ENCODE data around the gene TMEM97. TPM values are rescaled to one million over a fixed set of nuclear protein-coding genes. Genes with fewer than 3 reads are reported as not detected.
"Not testable (repeated sequence)": the region's sequence is repeated elsewhere in the genome, so short reads cannot be mapped to it uniquely, and the experiment has no call there.

Gene TMEM97
- 10 to 100 TPM; 24.4 to 34.8 TPM for total RNA-seq

DNA sequence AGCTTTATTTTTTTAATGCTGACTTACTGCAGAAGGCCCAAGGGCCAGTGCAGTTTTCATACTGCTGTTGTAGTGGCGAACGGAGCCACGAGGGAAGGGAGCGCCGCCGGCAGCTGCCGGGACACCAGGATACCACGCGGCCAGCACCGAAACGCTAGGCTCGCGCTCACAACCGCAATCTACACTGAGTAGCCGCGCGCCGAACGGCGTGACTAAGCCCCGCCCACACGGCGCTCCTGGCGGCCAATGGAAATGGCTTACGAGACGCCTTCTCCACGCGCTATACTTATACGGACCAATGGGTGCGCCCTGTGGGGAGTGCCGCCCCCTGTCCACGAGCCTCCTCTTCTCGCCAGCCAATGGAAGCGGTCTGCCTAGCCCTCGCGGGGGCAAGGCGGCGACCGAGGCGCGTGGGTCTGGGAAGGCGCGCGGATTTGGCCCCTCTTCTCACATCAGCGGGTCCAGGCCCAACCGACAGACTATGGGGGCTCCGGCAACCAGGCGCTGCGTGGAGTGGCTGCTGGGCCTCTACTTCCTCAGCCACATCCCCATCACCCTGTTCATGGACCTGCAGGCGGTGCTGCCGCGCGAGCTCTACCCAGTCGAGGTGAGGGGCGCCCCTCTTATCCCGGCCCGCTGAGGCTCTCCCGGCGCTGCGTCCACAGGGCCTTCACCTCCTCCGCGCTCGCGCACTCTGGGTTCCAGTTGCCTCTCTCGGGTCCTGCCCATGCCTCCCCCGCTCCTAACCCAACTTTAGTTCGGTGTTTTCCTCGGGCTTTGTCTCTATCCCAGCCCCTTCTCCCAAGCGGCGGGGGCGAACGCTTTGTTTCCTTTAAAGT lies at the start of gene TMEM97:
Gene TMEM97, plus strand, starts transcription at position 442 of the 839 bp plus-strand sequence. Its CDS starts 40 bp downstream, at position 482.
- POLR2A ChIA-PET, result no interaction called here
- CTCF ChIA-PET, result interaction anchor here (0.6 to 1.9 kb wide), 4 partner anchors 13 to 1807 kb away, joined by 3 to 4 read pairs (median 4); no protein-coding TSS in a partner anchor
- Mint-ChIP-seq H3K9me3 (no peaks in the 10 kb centered on the region), H3K27me3 (no peaks in the 10 kb centered on the region), H3K4me3 (peak within 1 kb of the TSS; percentile 86), H3K27ac (peak within 1 kb of the TSS; percentile 85), H3K36me3 (ENCODE audit: low read depth) (peaks cover 3% of the 10 kb centered on the region), H3K4me1 (peaks cover 38% of the 10 kb centered on the region)
- peak; percentile 97 for DNase-seq

DNA sequence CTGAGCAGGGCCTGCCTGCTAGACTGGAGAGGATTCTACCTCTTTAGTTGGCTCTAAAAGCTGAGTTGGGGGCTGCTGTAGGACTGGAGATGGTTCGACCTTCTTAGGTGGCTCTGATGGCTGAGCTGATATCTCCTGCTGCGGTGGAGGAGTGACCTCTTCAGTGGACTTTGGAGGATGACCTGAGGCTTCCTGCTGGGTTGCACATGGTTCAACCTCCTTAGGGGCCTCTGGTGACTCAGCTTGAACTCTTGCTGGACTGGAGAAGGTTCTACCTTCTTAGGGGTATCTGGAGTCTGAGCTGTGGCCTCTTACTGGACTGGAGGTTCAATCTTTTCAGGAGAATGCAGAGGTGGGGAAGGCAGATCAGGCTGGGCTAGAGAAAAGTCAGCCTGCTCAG lies 48.9 kb upstream of the TMEM97 start:
- POLR2A ChIA-PET, result no interaction called here
- H3K9me3 Mint-ChIP-seq, result peaks cover 25% of the 10 kb centered on the region
- H3K27ac Mint-ChIP-seq, result no peak overlapping the region
- CTCF ChIA-PET, result interaction anchor here (0.7 to 2.5 kb wide), 3 partner anchors 19 to 87 kb away, joined by 3 to 6 read pairs (median 4); partner anchors contain the start of gene POLDIP2
- H3K4me3 Mint-ChIP-seq, result no peak overlapping the region
- H3K27me3 Mint-ChIP-seq, result peaks cover 48% of the 10 kb centered on the region
- no peak for DNase-seq
- peaks cover 1% of the 10 kb centered on the region for H3K4me1 Mint-ChIP-seq
- H3K36me3 Mint-ChIP-seq (ENCODE audit: low read depth), result peaks cover 8% of the 10 kb centered on the region

DNA sequence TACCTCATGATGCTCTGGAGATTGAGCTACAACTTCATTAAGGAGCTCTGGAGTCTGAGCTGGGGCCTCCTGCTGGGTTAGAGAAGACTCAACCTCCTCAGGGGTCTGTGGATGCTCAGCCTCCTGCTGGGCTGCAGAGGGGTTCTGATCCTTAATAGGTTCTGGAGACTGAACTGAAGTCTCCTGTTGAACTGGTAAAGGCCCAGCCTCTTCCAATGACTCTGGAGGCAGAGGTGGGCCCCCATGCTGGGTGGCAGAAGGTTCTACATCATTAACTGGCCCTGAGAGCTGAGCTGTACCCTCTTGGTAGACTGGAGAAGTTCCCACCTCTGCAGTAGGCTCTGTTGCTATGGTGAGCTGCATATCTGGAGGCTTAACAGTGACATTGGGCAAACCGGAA lies 48.1 kb upstream of the TMEM97 start:
- no peak overlapping the region for H3K27ac Mint-ChIP-seq
- H3K4me3 Mint-ChIP-seq, result no peak overlapping the region
- peaks cover 21% of the 10 kb centered on the region for H3K9me3 Mint-ChIP-seq
- CTCF ChIA-PET, result interaction anchor here (1.3 to 2.4 kb wide), 3 partner anchors 15 to 19 kb away, joined by 4 to 7 read pairs (median 5); no protein-coding TSS in a partner anchor
- no peak for DNase-seq
- peaks cover 55% of the 10 kb centered on the region for H3K27me3 Mint-ChIP-seq
- H3K4me1 Mint-ChIP-seq, result peaks cover 1% of the 10 kb centered on the region
- peaks cover 8% of the 10 kb centered on the region for H3K36me3 Mint-ChIP-seq (ENCODE audit: low read depth)
- POLR2A ChIA-PET, result no interaction called here

DNA sequence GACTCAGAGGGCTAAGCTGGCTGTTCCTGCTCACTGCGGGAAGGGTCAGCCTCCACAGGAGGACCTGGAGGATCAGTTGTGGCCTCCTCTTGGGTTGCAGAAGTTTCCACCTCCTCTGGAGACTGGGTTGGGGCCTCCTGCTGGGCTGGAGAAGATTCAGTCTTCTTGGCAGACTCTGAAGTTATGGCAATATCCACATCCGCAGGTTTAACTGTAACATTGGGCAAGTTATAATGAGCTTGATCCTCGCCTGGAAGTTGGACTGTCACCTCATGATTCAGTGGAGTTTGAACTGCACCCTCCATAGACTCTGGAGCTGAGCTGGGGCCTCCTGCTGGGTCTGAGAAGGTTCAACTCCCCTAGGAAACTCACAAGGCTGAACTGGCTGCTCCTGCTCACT lies 47.6 kb upstream of the TMEM97 start:
- peaks cover 6% of the 10 kb centered on the region for H3K36me3 Mint-ChIP-seq (ENCODE audit: low read depth)
- no peak overlapping the region for H3K4me3 Mint-ChIP-seq
- H3K4me1 Mint-ChIP-seq, result peaks cover 1% of the 10 kb centered on the region
- CTCF ChIA-PET, result interaction anchor here (0.6 to 2.4 kb wide), 3 partner anchors 15 to 391 kb away, joined by 3 to 7 read pairs (median 5); no protein-coding TSS in a partner anchor
- H3K9me3 Mint-ChIP-seq, result peaks cover 17% of the 10 kb centered on the region
- no peak for DNase-seq
- POLR2A ChIA-PET, result no interaction called here
- H3K27me3 Mint-ChIP-seq, result peaks cover 60% of the 10 kb centered on the region
- H3K27ac Mint-ChIP-seq, result no peak overlapping the region

DNA sequence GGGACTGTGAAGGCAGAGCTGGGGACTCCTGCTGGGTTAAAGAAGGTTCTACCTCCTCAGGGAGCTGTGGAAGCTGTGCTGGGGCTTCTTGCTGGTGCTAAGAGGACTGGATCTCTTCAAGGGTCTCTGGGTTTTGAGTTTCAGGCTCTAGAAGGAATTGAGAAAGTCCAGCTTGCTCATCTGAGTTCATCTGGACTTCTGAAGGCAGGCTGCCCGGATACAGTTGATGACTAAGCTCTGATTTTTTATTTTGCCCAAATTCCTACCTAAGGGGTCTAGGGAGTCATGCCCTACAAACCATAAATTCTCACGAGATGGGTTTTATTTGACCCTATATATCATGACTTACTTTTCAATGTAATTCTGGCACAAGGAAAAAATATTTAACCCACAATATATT lies 46.8 kb upstream of the TMEM97 start:
- Mint-ChIP-seq H3K4me3 (no peak overlapping the region), H3K27me3 (peaks cover 62% of the 10 kb centered on the region), H3K36me3 (ENCODE audit: low read depth) (peaks cover 5% of the 10 kb centered on the region), H3K9me3 (peaks cover 11% of the 10 kb centered on the region), H3K27ac (no peak overlapping the region), H3K4me1 (peaks cover 1% of the 10 kb centered on the region)
- ChIA-PET POLR2A (no interaction called here), CTCF (interaction anchor here (0.6 to 2.4 kb wide), 3 partner anchors 16 to 217 kb away, joined by 3 to 7 read pairs (median 5); no protein-coding TSS in a partner anchor)
- no peak for DNase-seq

DNA sequence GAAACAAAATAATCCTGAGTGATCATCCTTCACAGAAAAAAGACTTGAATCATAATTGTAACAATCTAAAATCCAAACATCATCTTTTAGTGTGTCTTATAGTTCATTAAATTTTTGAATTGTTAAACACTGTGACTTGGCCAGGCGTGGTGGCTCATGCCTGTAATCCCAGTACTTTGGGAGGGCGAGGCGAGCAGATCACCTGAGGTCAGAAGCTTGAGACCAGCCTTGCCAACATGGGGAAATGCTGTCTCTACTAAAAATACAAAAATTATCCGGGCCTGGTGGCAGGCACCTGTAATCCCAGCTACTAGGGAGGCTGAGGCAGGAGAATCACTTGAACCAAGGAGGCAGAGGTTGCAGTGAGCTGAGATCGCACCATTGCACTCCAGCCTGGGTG lies 45.7 kb upstream of the TMEM97 start:
- DNase-seq; H3K27ac Mint-ChIP-seq; H3K4me3 Mint-ChIP-seq; POLR2A ChIA-PET; H3K4me1 Mint-ChIP-seq; H3K9me3 Mint-ChIP-seq; H3K36me3 Mint-ChIP-seq (ENCODE audit: low read depth): not testable (repeated sequence)
- H3K27me3 Mint-ChIP-seq, result peaks cover 70% of the 10 kb centered on the region
- CTCF ChIA-PET, result interaction anchor here (2.4 kb wide), 1 partner anchor 17 kb away, joined by 5 read pairs; no protein-coding TSS in a partner anchor

DNA sequence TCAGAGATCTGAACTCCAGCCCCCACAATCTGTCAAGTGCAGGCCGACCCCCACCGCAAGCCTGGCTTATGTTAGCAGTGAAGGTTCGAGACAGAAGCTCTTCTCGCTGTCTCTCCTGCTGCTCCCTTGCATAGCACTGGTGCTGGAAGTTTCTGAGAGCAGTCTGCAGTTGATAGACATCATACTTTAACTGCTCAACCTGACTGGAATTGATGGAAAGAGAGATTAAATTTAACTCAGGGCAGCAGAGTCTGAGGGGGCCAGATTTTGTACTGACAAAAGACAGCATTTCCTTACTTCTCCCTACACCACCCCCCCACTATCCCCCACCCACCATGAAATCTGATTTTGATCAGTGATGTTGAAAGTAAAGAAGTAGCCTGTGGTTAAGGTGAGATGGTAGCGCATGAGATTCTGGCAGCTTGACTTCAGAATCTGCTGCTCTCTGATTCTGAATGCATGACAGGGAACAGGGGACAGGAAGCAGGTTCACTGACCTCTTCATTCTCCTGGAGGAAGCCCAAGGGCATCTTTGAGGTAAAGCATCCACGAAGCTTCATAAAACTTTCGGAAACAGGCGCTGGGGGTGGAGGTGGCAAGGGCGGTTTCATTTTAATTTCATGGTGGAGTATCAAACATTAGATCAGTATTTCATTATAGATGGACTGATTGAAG lies 44.3 kb upstream of the TMEM97 start:
- H3K4me1 Mint-ChIP-seq, result peaks cover 13% of the 10 kb centered on the region
- ChIA-PET POLR2A (no interaction called here), CTCF (no interaction called here)
- no peak for DNase-seq
- no peaks in the 10 kb centered on the region for H3K36me3 Mint-ChIP-seq (ENCODE audit: low read depth)
- H3K27ac Mint-ChIP-seq, result no peak overlapping the region
- no peak overlapping the region for H3K4me3 Mint-ChIP-seq
- H3K9me3 Mint-ChIP-seq, result no peaks in the 10 kb centered on the region
- H3K27me3 Mint-ChIP-seq, result peaks cover 76% of the 10 kb centered on the region

DNA sequence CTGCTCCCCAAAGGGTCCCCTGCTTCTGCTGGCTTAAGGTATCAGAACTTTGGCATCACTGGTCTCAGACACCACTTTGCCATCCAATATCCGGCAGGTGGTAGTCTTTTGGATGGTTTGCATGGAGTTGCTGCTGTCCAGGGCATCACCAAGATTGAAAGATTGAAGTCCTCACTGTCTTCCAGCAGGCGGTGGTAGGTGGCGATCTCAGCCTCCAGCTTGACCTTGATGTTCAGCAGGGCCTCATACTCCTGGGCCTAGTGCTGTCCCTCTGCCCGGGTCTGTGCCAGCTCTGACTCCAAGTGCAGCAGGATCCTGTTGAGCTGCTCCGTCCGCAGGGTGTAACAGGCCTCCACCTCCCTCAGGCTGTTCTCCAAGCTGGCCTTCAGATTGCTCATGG lies 43.0 kb upstream of the TMEM97 start:
- peak overlapping the region; percentile 9 for H3K27ac Mint-ChIP-seq
- H3K9me3 Mint-ChIP-seq, result no peaks in the 10 kb centered on the region
- DNase-seq, result no peak
- POLR2A ChIA-PET, result interaction anchor here (0.5 kb wide), 1 partner anchor 14 kb away, joined by 3 read pairs; no protein-coding TSS in a partner anchor
- H3K27me3 Mint-ChIP-seq, result peaks cover 81% of the 10 kb centered on the region
- no peaks in the 10 kb centered on the region for H3K36me3 Mint-ChIP-seq (ENCODE audit: low read depth)
- no peak overlapping the region for H3K4me3 Mint-ChIP-seq
- peaks cover 13% of the 10 kb centered on the region for H3K4me1 Mint-ChIP-seq
- CTCF ChIA-PET, result interaction anchor here (1.1 to 1.8 kb wide), 2 partner anchors 10 to 471 kb away, joined by 3 to 6 read pairs; no protein-coding TSS in a partner anchor

DNA sequence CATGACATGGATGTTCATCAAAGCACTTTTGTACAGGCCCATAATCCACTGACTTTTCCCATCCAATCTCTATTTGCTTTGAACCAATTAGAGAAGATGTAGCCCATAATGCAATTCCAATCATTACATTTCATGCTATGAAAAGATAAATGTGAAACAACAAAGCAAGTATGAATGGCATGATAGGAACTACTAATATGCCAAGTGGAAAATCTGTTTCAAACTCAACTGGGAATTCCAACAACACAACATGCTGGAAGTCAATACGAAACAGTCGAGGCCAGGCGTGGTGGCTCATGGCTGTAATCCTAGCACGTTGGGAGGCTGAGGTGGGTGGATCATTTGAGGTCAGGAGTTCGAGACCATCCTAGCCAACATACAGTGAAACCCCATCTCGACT lies 39.6 kb upstream of the TMEM97 start:
- ChIA-PET CTCF (interaction anchor here (0.7 kb wide), 1 partner anchor 28 kb away, joined by 3 read pairs; no protein-coding TSS in a partner anchor), POLR2A (no interaction called here)
- no peak for DNase-seq
- Mint-ChIP-seq H3K4me1 (peaks cover 13% of the 10 kb centered on the region), H3K27ac (no peak overlapping the region), H3K36me3 (ENCODE audit: low read depth) (no peaks in the 10 kb centered on the region), H3K27me3 (peaks cover 67% of the 10 kb centered on the region), H3K4me3 (no peak overlapping the region), H3K9me3 (no peaks in the 10 kb centered on the region)

DNA sequence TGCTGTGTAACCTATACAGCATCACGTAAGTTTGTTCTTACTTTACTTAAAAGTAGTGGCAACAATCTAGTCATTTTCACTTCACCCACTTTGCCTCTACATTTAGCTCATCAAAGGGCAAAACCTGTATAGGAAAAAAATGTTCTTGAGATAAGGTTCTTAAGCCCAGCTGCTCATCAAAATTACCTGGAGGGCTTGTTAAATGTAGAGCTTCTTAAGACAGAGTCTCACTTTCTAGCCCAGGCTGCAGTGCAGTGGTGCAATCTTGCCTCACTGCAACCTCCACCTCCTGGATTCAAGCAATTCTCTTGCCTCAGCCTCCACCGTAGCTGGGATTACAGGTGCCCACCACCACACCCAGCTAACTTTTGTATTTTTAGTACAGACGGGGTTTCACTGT lies 38.2 kb upstream of the TMEM97 start:
- H3K4me3 Mint-ChIP-seq, result no peak overlapping the region
- H3K36me3 Mint-ChIP-seq (ENCODE audit: low read depth), result no peaks in the 10 kb centered on the region
- CTCF ChIA-PET, result interaction anchor here (1.1 to 1.5 kb wide), 2 partner anchors 29 to 51 kb away, joined by 3 to 5 read pairs; no protein-coding TSS in a partner anchor
- no peaks in the 10 kb centered on the region for H3K9me3 Mint-ChIP-seq
- DNase-seq, result no peak
- H3K27ac Mint-ChIP-seq, result no peak overlapping the region
- H3K4me1 Mint-ChIP-seq, result peaks cover 11% of the 10 kb centered on the region
- POLR2A ChIA-PET, result no interaction called here
- H3K27me3 Mint-ChIP-seq, result peaks cover 55% of the 10 kb centered on the region

DNA sequence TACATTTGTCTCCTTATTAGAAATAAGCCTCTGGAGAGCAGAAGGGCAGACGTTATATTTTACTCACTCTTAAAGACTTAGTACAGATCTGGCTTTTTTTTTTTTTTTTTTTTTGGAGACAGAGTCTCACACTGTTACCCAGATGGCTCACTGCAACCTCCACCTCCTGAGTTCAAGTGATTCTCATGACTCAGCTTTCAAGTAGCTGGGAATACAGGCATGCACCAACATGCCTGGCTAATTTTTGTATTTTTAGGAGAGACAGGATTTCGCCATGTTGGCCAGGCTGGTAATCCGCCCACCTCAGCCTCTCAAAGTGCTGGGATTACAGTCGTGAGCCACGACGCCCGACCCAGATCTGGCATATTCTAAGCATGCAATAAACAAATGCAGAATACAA lies 36.4 kb upstream of the TMEM97 start:
- POLR2A ChIA-PET, result no interaction called here
- Mint-ChIP-seq H3K27me3 (peaks cover 46% of the 10 kb centered on the region), H3K9me3 (no peaks in the 10 kb centered on the region), H3K27ac (no peak overlapping the region), H3K4me3 (no peak overlapping the region), H3K36me3 (ENCODE audit: low read depth) (no peaks in the 10 kb centered on the region), H3K4me1 (peaks cover 11% of the 10 kb centered on the region)
- DNase-seq, result no peak
- CTCF ChIA-PET, result no interaction called here

DNA sequence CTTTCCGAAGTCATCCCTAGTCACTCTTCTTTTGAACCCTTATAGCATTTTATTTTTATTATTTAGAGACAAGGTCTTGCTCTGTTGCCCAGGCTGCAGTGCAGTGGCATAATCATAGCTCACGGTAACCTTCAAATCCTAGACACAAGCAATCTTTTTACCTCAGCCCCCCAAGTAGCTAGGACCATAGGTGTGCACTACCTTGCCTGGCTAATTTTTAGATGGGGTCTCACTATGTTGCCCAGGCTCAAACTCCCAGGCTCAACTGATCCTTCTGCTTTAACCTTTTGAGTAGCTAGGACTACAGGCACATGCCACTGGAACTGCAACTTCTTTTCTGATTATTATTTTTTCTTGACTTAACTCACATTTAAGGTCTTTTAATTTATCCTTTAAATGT lies 33.0 kb upstream of the TMEM97 start:
- no peak for DNase-seq
- H3K36me3 Mint-ChIP-seq (ENCODE audit: low read depth), result no peaks in the 10 kb centered on the region
- CTCF ChIA-PET, result no interaction called here

DNA sequence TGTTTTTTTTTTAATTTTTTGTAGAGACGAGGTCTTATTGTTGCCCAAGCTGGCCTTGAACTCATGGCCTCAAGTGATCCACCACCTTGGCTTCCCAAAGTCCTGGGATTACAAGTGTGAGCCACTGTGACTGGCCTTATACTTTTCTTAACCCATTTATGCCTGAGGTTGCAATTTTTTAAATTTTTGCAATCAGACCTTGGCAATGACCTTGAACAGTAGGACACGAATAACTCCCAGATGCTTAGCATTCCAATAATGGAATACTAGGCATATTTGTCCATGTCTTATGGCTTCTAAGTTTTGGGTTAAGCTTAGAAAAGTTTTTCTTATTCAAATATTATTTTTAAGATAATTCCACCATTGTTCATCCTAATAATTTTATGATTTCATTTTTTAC lies 28.3 kb upstream of the TMEM97 start:
- no peak overlapping the region for H3K27ac Mint-ChIP-seq
- H3K4me3 Mint-ChIP-seq, result no peak overlapping the region
- H3K27me3 Mint-ChIP-seq, result peaks cover 29% of the 10 kb centered on the region
- H3K4me1 Mint-ChIP-seq, result no peaks in the 10 kb centered on the region
- DNase-seq, result no peak
- no peaks in the 10 kb centered on the region for H3K9me3 Mint-ChIP-seq
- POLR2A ChIA-PET, result interaction anchor here (0.7 kb wide), 1 partner anchor 15 kb away, joined by 3 read pairs; no protein-coding TSS in a partner anchor
- CTCF ChIA-PET, result interaction anchor here (0.6 to 1.0 kb wide), 3 partner anchors 24 to 33 kb away, joined by 3 to 4 read pairs (median 3); no protein-coding TSS in a partner anchor
- no peaks in the 10 kb centered on the region for H3K36me3 Mint-ChIP-seq (ENCODE audit: low read depth)

More for the DNA sequence above, 33.0 kb upstream of the TMEM97 start:
- Mint-ChIP-seq H3K27ac (no peak overlapping the region), H3K4me1 (no peaks in the 10 kb centered on the region), H3K27me3 (peaks cover 18% of the 10 kb centered on the region), H3K4me3 (no peak overlapping the region), H3K9me3 (no peaks in the 10 kb centered on the region)
- POLR2A ChIA-PET, result no interaction called here
